Activated naive CD4-positive, alpha-beta T cell treated with anti-CD3 and anti-CD28 coated beads, Interleukin-2, amount 10 ng/mL, durations not matched to agents 7 days and 5 days (primary cell): Measurements from ENCODE around the gene SHROOM2.

Source experiments
- CTCF ChIA-PET: fragments of 350-600 bp; sonication (Branson Sonifier 250); formaldehyde crosslinking; loops from one replicate; lab custom pipeline; 2021; ENCODE audit warnings: antibody characterized with exemption; lab: Charles Lee
- DNase-seq: peaks from one replicate; pipeline ENCODE4 v3.0.0-alpha.2; 2020
- H3K27ac Mint-ChIP-seq: one replicate; pipeline ENCODE4 v1.8.0; 2021; ENCODE audit warnings: mild to moderate bottlenecking, moderate library complexity, mixed read lengths
- H3K27me3 Mint-ChIP-seq: one replicate; pipeline ENCODE4 v1.8.0; 2021; ENCODE audit warnings: mild to moderate bottlenecking, mixed read lengths
- H3K36me3 Mint-ChIP-seq: one replicate; pipeline ENCODE4 v1.8.0; 2021; ENCODE audit warnings: mixed read lengths
- H3K4me1 Mint-ChIP-seq: one replicate; pipeline ENCODE4 v1.8.0; 2021; ENCODE audit warnings: mixed read lengths
- H3K4me3 Mint-ChIP-seq: one replicate; pipeline ENCODE4 v1.8.0; 2021; ENCODE audit warnings: mild to moderate bottlenecking, moderate library complexity, mixed read lengths
- H3K9me3 Mint-ChIP-seq: one replicate; pipeline ENCODE4 v1.8.0; 2021; ENCODE audit warnings: mixed read lengths

SHROOM2 gene

GRCh38 chrX:9859711-9860555, 73.7 kb downstream of the SHROOM2 start:
- no peaks in the 10 kb centered on the region for H3K36me3 Mint-ChIP-seq
- no peak overlapping the region for H3K27ac Mint-ChIP-seq
- DNase-seq, result no peak
- H3K9me3 Mint-ChIP-seq, result no peaks in the 10 kb centered on the region
- CTCF ChIA-PET, result interaction anchor here (0.9 kb wide), 1 partner anchor 13 kb away, joined by 3 read pairs; no protein-coding TSS in a partner anchor
- no peaks in the 10 kb centered on the region for H3K4me1 Mint-ChIP-seq
- H3K4me3 Mint-ChIP-seq, result no peak overlapping the region
- H3K27me3 Mint-ChIP-seq, result peaks cover 15% of the 10 kb centered on the region

- Mint-ChIP-seq H3K9me3 (no peaks in the 10 kb centered on the region), H3K36me3 (no peaks in the 10 kb centered on the region), H3K4me1 (no peaks in the 10 kb centered on the region), H3K27me3 (peaks cover 15% of the 10 kb centered on the region), H3K4me3 (no peak overlapping the region), H3K27ac (no peak overlapping the region)
- CTCF ChIA-PET, result no interaction called here
- no peak for DNase-seq
Measured at GRCh38 chrX:9860826-9861225, 74.6 kb downstream of the SHROOM2 start.

DNA sequence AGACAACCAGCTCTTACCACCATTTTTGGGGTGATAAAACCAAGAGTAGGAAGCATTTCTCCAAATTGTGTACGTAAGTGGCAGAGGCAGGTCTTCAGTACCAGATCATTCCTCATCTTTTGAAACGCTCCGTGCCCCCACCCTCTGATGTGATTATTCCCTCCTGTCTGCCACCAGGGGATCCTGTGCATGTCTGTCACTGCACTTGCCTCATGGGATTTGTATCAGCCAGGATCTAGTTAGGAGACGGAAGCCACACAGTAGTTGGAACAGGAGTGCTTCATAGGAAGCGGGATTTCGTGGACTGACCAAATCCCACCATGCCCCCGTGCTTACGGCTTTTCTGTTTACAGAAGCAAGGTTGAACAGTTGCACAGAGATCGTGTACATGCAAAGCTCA, 75.5 kb downstream of the SHROOM2 start:
- H3K36me3 Mint-ChIP-seq, result no peaks in the 10 kb centered on the region
- peaks cover 20% of the 10 kb centered on the region for H3K27me3 Mint-ChIP-seq
- H3K9me3 Mint-ChIP-seq, result no peaks in the 10 kb centered on the region
- H3K27ac Mint-ChIP-seq, result no peak overlapping the region
- no peak overlapping the region for H3K4me3 Mint-ChIP-seq
- DNase-seq, result no peak
- CTCF ChIA-PET, result no interaction called here
- no peaks in the 10 kb centered on the region for H3K4me1 Mint-ChIP-seq

- H3K9me3 Mint-ChIP-seq, result no peaks in the 10 kb centered on the region
- H3K27me3 Mint-ChIP-seq, result peaks cover 26% of the 10 kb centered on the region
- no peaks in the 10 kb centered on the region for H3K36me3 Mint-ChIP-seq
- CTCF ChIA-PET, result no interaction called here
- DNase-seq, result no peak
- no peak overlapping the region for H3K27ac Mint-ChIP-seq
- H3K4me1 Mint-ChIP-seq, result no peaks in the 10 kb centered on the region
- no peak overlapping the region for H3K4me3 Mint-ChIP-seq
Measured at GRCh38 chrX:9862525-9862924, 76.3 kb downstream of the SHROOM2 start.

DNA sequence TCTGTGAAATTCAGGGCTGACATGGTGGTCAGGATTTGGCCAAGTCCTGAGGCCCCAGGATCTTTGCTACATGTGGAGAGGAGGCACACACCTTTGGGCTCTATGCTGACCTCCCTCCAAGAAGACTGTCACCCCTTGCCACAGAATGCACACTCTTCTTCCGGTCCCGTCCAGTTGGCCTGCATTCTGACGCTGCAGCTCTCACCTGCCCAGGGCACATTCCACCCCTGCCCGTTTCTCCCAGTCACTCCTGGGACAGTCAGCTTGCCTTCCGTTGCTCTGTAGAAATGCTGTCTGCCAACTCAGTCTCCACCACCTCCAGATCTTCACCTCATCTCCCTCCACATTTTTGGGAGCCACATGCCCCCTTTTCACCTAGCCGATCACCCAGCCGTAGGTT, 76.7 kb downstream of the SHROOM2 start:
- H3K4me3 Mint-ChIP-seq, result no peak overlapping the region
- peaks cover 30% of the 10 kb centered on the region for H3K27me3 Mint-ChIP-seq
- CTCF ChIA-PET, result no interaction called here
- H3K9me3 Mint-ChIP-seq, result no peaks in the 10 kb centered on the region
- H3K4me1 Mint-ChIP-seq, result no peaks in the 10 kb centered on the region
- no peaks in the 10 kb centered on the region for H3K36me3 Mint-ChIP-seq
- DNase-seq, result no peak
- no peak overlapping the region for H3K27ac Mint-ChIP-seq

GRCh38 chrX:9864011-9864410, 77.8 kb downstream of the SHROOM2 start:
- no peak overlapping the region for H3K27ac Mint-ChIP-seq
- H3K4me3 Mint-ChIP-seq, result no peak overlapping the region
- no peak for DNase-seq
- peaks cover 37% of the 10 kb centered on the region for H3K27me3 Mint-ChIP-seq
- H3K36me3 Mint-ChIP-seq, result no peaks in the 10 kb centered on the region
- H3K9me3 Mint-ChIP-seq, result no peaks in the 10 kb centered on the region
- CTCF ChIA-PET, result interaction anchor here (0.6 kb wide), 1 partner anchor 75 kb away, joined by 3 read pairs; no protein-coding TSS in a partner anchor
- H3K4me1 Mint-ChIP-seq, result no peaks in the 10 kb centered on the region

DNA sequence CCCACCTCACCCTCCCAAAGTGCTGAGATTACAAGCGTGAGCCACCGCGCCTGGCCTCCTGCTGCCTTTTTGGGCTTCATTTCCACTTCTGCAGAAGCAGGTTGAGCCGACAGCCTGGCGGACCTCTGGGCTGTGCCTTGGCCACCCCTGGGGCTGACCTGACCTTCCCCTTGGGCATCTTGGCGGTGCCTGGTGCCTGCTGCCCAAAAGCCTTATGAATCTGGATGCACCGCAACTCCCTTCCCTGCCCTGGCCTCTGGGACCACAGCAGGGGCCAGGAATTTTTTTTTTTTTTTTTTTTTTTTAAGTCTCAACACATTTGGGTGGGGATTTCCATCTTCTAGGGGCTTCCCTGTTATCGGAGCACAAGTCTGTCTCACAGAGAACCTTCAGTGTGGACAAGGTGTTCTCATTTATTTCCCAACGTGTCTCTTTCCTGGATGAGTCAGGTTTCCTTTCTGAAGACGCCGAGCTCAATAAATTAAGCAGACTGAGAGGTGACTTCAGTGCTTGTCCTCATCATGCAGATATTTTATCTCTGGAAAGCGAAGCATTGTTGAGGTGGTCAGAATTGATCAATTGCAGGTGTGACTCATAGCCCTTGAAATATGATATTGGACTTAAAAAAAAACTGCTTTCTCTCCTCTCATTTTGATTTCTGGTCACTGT, 79.7 kb downstream of the SHROOM2 start:
- peaks cover 29% of the 10 kb centered on the region for H3K27me3 Mint-ChIP-seq
- no peaks in the 10 kb centered on the region for H3K36me3 Mint-ChIP-seq
- no peak overlapping the region for H3K27ac Mint-ChIP-seq
- DNase-seq, result no peak
- CTCF ChIA-PET, result no interaction called here
- H3K4me1 Mint-ChIP-seq, result no peaks in the 10 kb centered on the region
- no peak overlapping the region for H3K4me3 Mint-ChIP-seq
- no peaks in the 10 kb centered on the region for H3K9me3 Mint-ChIP-seq

GRCh38 chrX:9866633-9867032, 80.4 kb downstream of the SHROOM2 start:
- CTCF ChIA-PET, result no interaction called here
- Mint-ChIP-seq H3K4me3 (no peak overlapping the region), H3K27me3 (peaks cover 31% of the 10 kb centered on the region), H3K4me1 (no peaks in the 10 kb centered on the region), H3K27ac (no peak overlapping the region), H3K9me3 (no peaks in the 10 kb centered on the region), H3K36me3 (no peaks in the 10 kb centered on the region)
- DNase-seq, result no peak

GRCh38 chrX:9867226-9867625, 81.0 kb downstream of the SHROOM2 start:
- Mint-ChIP-seq H3K4me3 (no peak overlapping the region), H3K36me3 (no peaks in the 10 kb centered on the region), H3K27ac (no peak overlapping the region), H3K27me3 (peaks cover 31% of the 10 kb centered on the region), H3K9me3 (no peaks in the 10 kb centered on the region), H3K4me1 (no peaks in the 10 kb centered on the region)
- CTCF ChIA-PET, result no interaction called here
- no peak for DNase-seq

- Mint-ChIP-seq H3K9me3 (no peaks in the 10 kb centered on the region), H3K27me3 (peaks cover 31% of the 10 kb centered on the region), H3K27ac (no peak overlapping the region), H3K36me3 (no peaks in the 10 kb centered on the region), H3K4me1 (no peaks in the 10 kb centered on the region), H3K4me3 (no peak overlapping the region)
- no peak for DNase-seq
- CTCF ChIA-PET, result no interaction called here
Measured at GRCh38 chrX:9867753-9868152, 81.5 kb downstream of the SHROOM2 start.

- Mint-ChIP-seq H3K4me1 (peaks cover 10% of the 10 kb centered on the region), H3K4me3 (no peak overlapping the region), H3K27ac (no peak overlapping the region), H3K36me3 (no peaks in the 10 kb centered on the region), H3K27me3 (peaks cover 26% of the 10 kb centered on the region), H3K9me3 (no peaks in the 10 kb centered on the region)
- CTCF ChIA-PET, result no interaction called here
- DNase-seq, result no peak
Measured at GRCh38 chrX:9871701-9872268, 85.6 kb downstream of the SHROOM2 start.

- Mint-ChIP-seq H3K4me1 (peaks cover 10% of the 10 kb centered on the region), H3K4me3 (no peak overlapping the region), H3K27ac (no peak overlapping the region), H3K9me3 (no peaks in the 10 kb centered on the region), H3K27me3 (peaks cover 17% of the 10 kb centered on the region), H3K36me3 (no peaks in the 10 kb centered on the region)
- DNase-seq, result no peak
- CTCF ChIA-PET, result interaction anchor here (1.0 to 2.0 kb wide), 2 partner anchors 10 to 14 kb away, joined by 3 to 6 read pairs; no protein-coding TSS in a partner anchor
Measured at GRCh38 chrX:9873360-9873759, 87.1 kb downstream of the SHROOM2 start.

GRCh38 chrX:9873952-9874351, 87.7 kb downstream of the SHROOM2 start:
- H3K4me1 Mint-ChIP-seq, result peaks cover 10% of the 10 kb centered on the region
- H3K27me3 Mint-ChIP-seq, result peaks cover 13% of the 10 kb centered on the region
- no peak overlapping the region for H3K4me3 Mint-ChIP-seq
- DNase-seq, result peak; percentile 48
- H3K27ac Mint-ChIP-seq, result no peak overlapping the region
- no peaks in the 10 kb centered on the region for H3K9me3 Mint-ChIP-seq
- H3K36me3 Mint-ChIP-seq, result no peaks in the 10 kb centered on the region
- CTCF ChIA-PET, result interaction anchor here (0.5 to 2.0 kb wide), 2 partner anchors 9 to 10 kb away, joined by 3 to 6 read pairs; no protein-coding TSS in a partner anchor

GRCh38 chrX:9874483-9874882, 88.3 kb downstream of the SHROOM2 start:
- no peak for DNase-seq
- Mint-ChIP-seq H3K4me1 (peaks cover 10% of the 10 kb centered on the region), H3K9me3 (no peaks in the 10 kb centered on the region), H3K27ac (no peak overlapping the region), H3K27me3 (peaks cover 13% of the 10 kb centered on the region), H3K4me3 (no peak overlapping the region), H3K36me3 (no peaks in the 10 kb centered on the region)
- CTCF ChIA-PET, result interaction anchor here (0.5 to 2.0 kb wide), 2 partner anchors 9 to 10 kb away, joined by 3 to 6 read pairs; no protein-coding TSS in a partner anchor
